HepG2 (cell line): ENCODE data around the gene FABP1. TPM values are rescaled to one million over a fixed set of nuclear protein-coding genes. Genes with fewer than 3 reads are reported as not detected.

Source experiments
- CBX2 ChIP-seq, 2 experiments: fragments of 200-600 bp in 1 of 2; sonication (generic); formaldehyde crosslinking in 1 of 2; IDR thresholded peaks; 2 replicates each; pipeline versions ENCODE4 v1.7.0 to v1.8.1; 2018 to 2022; ENCODE audit warnings: low read depth in 2 of 2, low read length in 1 of 2, mild to moderate bottlenecking in 1 of 2, missing genetic modification reagents in 1 of 2
- ETV6 ChIP-seq: sonication (generic); formaldehyde crosslinking; conservative IDR thresholded peaks from 2 replicates; pipeline ENCODE4 v1.4.0; 2020; ENCODE audit warnings: missing genetic modification reagents
- HMG20A ChIP-seq: IDR thresholded peaks from 2 replicates; pipeline ENCODE4 v1.6.1; 2016; ENCODE audit warnings: borderline replicate concordance
- HNRNPH1 ChIP-seq: fragments of 200-400 bp; formaldehyde crosslinking; optimal IDR thresholded peaks from 2 replicates; pipeline ENCODE3; 2017; ENCODE audit warnings: mild to moderate bottlenecking, low read depth, low read length
- IKZF1 ChIP-seq: fragments of 450-650 bp; IDR thresholded peaks from 2 replicates; pipeline ENCODE4 v1.7.1; 2016
- MIER2 ChIP-seq: IDR thresholded peaks from 2 replicates; pipeline ENCODE4 v1.6.1; 2016; ENCODE audit warnings: missing biosample characterization, missing genetic modification reagents
- SIX1 ChIP-seq: sonication (generic); formaldehyde crosslinking; IDR thresholded peaks from 2 replicates; pipeline ENCODE4 v1.4.0; 2020; ENCODE audit warnings: missing genetic modification reagents, borderline replicate concordance
- SP2 ChIP-seq: sonication (generic); formaldehyde crosslinking; IDR thresholded peaks from 2 replicates; pipeline ENCODE4 v1.5.1; 2020; ENCODE audit warnings: mild to moderate bottlenecking, missing genetic modification reagents
- SRF ChIP-seq: IDR thresholded peaks from 2 replicates; pipeline ENCODE4 v1.6.1; 2011; ENCODE audit warnings: mild to moderate bottlenecking, low read depth, low read length, moderate library complexity
- ZNF138 ChIP-seq: sonication (generic); formaldehyde crosslinking; IDR thresholded peaks from 2 replicates; pipeline ENCODE4 v1.5.0; 2020; ENCODE audit warnings: mild to moderate bottlenecking, low read depth, missing genetic modification reagents
- ZNF253 ChIP-seq: sonication (generic); formaldehyde crosslinking; IDR thresholded peaks from 2 replicates; pipeline ENCODE4 v1.8.0; 2022; ENCODE audit warnings: mild to moderate bottlenecking, missing genetic modification reagents, borderline replicate concordance
- ZNF317 ChIP-seq: sonication (generic); formaldehyde crosslinking; IDR thresholded peaks from 2 replicates; pipeline ENCODE4 v1.5.0; 2020; ENCODE audit warnings: mild to moderate bottlenecking, missing genetic modification reagents
- ZSCAN21 ChIP-seq: sonication (generic); formaldehyde crosslinking; IDR thresholded peaks from 2 replicates; pipeline ENCODE4 v1.8.0; 2022; ENCODE audit warnings: mild to moderate bottlenecking, missing genetic modification reagents, moderate library complexity, borderline replicate concordance
- polyA plus RNA-seq, 8 experiments: library from polyadenylated mRNA; depleted of rRNA in 3 of 8; stranded (reverse) in 7 of 8; unstranded in 1 of 8; fragments of >200 nt; fragmentation: Illumina TruSeq in 4 of 8; extraction: Trizol in 4 of 8; gene quantifications; 2 replicates each; pipeline versions ENCODE4 v1.2.1 to v1.2.3, GENCODE V29; 2011 to 2016; ENCODE audit warnings: low read depth in 4 of 8, missing spikeins in 1 of 8, mixed read lengths in 1 of 8; ENCODE audit not compliant: insufficient read depth in 1 of 8
- total RNA-seq, 5 experiments: library from RNA; depleted of rRNA; stranded (reverse); fragments of >200 nt; fragmentation: Illumina TruSeq; extraction: Trizol; gene quantifications; 2 replicates each; pipeline ENCODE4 v1.2.3, GENCODE V29; 2016; ENCODE audit warnings: low read depth in 1 of 5
- TF ChIP-seq, protein P1 (sequence below): sonication (generic); formaldehyde crosslinking; IDR thresholded peaks from 2 replicates; pipeline ENCODE4 v1.5.0; 2020; ENCODE audit warnings: mild to moderate bottlenecking, missing genetic modification reagents, borderline replicate concordance
- TF ChIP-seq, protein P2 (sequence below): sonication (generic); formaldehyde crosslinking; IDR thresholded peaks from 2 replicates; pipeline ENCODE4 v1.4.0; 2020; ENCODE audit warnings: mild to moderate bottlenecking, missing genetic modification reagents
- TF ChIP-seq, protein P3 (sequence below): fragments of 450-650 bp; IDR thresholded peaks from 2 replicates; pipeline ENCODE4 v1.6.1; 2017; ENCODE audit warnings: mild to moderate bottlenecking
- TF ChIP-seq, protein P4 (sequence below): sonication (generic); formaldehyde crosslinking; IDR thresholded peaks from 2 replicates; pipeline ENCODE4 v1.4.0; 2020; ENCODE audit warnings: missing genetic modification reagents, low read depth, mild to moderate bottlenecking, borderline replicate concordance

Gene FABP1
- total and polyA plus RNA-seq, 2 of the 13 experiments (the other 11 are each of a cell fraction or from before 2014, with no cell fraction given), result 644 to 1,608 TPM

DNA sequence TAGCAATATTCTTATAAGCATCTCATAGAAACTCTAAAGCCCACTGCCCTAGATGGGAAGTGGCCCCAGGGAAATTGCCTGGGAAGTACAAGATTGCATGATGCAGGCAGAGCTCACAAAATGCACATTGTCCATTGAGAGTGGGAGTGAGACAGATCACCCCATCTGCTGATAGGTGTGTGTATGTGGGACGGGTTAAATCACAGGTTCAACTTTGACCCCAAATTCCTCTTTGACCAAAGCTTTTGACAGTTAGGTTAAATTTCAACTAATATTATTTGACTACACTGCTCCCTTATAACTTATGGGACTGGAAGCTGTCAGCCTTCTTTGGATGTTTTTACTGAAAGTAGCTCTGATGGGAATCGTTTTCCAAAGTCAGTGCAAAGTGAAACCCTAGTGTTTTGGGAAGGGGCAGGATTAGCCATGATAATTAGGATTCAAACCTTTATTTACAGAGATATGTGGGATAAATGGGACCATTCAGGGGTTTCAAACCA, 11.4 kb upstream of the FABP1 start (continued):
- TF ChIP-seq, protein P1, sequence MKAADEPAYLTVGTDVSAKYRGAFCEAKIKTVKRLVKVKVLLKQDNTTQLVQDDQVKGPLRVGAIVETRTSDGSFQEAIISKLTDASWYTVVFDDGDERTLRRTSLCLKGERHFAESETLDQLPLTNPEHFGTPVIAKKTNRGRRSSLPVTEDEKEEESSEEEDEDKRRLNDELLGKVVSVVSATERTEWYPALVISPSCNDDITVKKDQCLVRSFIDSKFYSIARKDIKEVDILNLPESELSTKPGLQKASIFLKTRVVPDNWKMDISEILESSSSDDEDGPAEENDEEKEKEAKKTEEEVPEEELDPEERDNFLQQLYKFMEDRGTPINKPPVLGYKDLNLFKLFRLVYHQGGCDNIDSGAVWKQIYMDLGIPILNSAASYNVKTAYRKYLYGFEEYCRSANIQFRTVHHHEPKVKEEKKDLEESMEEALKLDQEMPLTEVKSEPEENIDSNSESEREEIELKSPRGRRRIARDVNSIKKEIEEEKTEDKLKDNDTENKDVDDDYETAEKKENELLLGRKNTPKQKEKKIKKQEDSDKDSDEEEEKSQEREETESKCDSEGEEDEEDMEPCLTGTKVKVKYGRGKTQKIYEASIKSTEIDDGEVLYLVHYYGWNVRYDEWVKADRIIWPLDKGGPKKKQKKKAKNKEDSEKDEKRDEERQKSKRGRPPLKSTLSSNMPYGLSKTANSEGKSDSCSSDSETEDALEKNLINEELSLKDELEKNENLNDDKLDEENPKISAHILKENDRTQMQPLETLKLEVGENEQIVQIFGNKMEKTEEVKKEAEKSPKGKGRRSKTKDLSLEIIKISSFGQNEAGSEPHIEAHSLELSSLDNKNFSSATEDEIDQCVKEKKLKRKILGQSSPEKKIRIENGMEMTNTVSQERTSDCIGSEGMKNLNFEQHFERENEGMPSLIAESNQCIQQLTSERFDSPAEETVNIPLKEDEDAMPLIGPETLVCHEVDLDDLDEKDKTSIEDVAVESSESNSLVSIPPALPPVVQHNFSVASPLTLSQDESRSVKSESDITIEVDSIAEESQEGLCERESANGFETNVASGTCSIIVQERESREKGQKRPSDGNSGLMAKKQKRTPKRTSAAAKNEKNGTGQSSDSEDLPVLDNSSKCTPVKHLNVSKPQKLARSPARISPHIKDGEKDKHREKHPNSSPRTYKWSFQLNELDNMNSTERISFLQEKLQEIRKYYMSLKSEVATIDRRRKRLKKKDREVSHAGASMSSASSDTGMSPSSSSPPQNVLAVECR, result peak; percentile 65; the same call in 1 of the 2 replicates
- TF ChIP-seq ZNF138 (no peak), ZSCAN21 (CRISPR knock-in tag) (no peak), ZNF253 (CRISPR knock-in tag) (no peak), HNRNPH1 (no peak), HMG20A (CRISPR knock-in tag) (peak; percentile 94), CBX2 (IDR thresholded peaks at IDR 0.05; ENCODE audit: low read depth, low read length) (no peak), CBX2 (CRISPR knock-in tag; IDR thresholded peaks at IDR 0.05; ENCODE audit: low read depth) (no peak), ETV6 (CRISPR knock-in tag) (0 out of 2 replicates have a peak, but pooled peaks have one; percentile 85), IKZF1 (no peak), SRF (peak; percentile 79), ZNF317 (CRISPR knock-in tag) (0 out of 2 replicates have a peak, but pooled peaks have one; percentile 35), MIER2 (0 out of 2 replicates have a peak, but pooled peaks have one; percentile 57), SIX1 (CRISPR knock-in tag) (peak; percentile 72; the same call in 1 of the 2 replicates), SP2 (CRISPR knock-in tag) (no peak)
- TF ChIP-seq, protein P2, sequence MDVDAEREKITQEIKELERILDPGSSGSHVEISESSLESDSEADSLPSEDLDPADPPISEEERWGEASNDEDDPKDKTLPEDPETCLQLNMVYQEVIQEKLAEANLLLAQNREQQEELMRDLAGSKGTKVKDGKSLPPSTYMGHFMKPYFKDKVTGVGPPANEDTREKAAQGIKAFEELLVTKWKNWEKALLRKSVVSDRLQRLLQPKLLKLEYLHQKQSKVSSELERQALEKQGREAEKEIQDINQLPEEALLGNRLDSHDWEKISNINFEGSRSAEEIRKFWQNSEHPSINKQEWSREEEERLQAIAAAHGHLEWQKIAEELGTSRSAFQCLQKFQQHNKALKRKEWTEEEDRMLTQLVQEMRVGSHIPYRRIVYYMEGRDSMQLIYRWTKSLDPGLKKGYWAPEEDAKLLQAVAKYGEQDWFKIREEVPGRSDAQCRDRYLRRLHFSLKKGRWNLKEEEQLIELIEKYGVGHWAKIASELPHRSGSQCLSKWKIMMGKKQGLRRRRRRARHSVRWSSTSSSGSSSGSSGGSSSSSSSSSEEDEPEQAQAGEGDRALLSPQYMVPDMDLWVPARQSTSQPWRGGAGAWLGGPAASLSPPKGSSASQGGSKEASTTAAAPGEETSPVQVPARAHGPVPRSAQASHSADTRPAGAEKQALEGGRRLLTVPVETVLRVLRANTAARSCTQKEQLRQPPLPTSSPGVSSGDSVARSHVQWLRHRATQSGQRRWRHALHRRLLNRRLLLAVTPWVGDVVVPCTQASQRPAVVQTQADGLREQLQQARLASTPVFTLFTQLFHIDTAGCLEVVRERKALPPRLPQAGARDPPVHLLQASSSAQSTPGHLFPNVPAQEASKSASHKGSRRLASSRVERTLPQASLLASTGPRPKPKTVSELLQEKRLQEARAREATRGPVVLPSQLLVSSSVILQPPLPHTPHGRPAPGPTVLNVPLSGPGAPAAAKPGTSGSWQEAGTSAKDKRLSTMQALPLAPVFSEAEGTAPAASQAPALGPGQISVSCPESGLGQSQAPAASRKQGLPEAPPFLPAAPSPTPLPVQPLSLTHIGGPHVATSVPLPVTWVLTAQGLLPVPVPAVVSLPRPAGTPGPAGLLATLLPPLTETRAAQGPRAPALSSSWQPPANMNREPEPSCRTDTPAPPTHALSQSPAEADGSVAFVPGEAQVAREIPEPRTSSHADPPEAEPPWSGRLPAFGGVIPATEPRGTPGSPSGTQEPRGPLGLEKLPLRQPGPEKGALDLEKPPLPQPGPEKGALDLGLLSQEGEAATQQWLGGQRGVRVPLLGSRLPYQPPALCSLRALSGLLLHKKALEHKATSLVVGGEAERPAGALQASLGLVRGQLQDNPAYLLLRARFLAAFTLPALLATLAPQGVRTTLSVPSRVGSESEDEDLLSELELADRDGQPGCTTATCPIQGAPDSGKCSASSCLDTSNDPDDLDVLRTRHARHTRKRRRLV, result no peak
- TF ChIP-seq, protein P3, sequence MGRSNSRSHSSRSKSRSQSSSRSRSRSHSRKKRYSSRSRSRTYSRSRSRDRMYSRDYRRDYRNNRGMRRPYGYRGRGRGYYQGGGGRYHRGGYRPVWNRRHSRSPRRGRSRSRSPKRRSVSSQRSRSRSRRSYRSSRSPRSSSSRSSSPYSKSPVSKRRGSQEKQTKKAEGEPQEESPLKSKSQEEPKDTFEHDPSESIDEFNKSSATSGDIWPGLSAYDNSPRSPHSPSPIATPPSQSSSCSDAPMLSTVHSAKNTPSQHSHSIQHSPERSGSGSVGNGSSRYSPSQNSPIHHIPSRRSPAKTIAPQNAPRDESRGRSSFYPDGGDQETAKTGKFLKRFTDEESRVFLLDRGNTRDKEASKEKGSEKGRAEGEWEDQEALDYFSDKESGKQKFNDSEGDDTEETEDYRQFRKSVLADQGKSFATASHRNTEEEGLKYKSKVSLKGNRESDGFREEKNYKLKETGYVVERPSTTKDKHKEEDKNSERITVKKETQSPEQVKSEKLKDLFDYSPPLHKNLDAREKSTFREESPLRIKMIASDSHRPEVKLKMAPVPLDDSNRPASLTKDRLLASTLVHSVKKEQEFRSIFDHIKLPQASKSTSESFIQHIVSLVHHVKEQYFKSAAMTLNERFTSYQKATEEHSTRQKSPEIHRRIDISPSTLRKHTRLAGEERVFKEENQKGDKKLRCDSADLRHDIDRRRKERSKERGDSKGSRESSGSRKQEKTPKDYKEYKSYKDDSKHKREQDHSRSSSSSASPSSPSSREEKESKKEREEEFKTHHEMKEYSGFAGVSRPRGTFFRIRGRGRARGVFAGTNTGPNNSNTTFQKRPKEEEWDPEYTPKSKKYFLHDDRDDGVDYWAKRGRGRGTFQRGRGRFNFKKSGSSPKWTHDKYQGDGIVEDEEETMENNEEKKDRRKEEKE, result no peak
- TF ChIP-seq, protein P4, sequence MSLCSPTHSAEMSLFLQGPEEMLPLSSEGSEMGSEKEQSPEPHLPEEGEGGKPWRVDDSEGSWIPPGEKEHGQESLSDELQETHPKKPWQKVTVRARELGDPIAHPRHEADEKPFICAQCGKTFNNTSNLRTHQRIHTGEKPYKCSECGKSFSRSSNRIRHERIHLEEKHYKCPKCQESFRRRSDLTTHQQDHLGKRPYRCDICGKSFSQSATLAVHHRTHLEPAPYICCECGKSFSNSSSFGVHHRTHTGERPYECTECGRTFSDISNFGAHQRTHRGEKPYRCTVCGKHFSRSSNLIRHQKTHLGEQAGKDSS (CRISPR knock-in tag), result no peak
